Mammary epithelial cell (primary cell): Measurements from ENCODE around the gene CHIA.

Experiments used
- CTCF ChIP-seq, 2 donors: IDR thresholded peaks in 1 of 2; conservative IDR thresholded peaks in 1 of 2; 2 replicates each; pipeline ENCODE4 v1.5.1; 2011 to 2012; ENCODE audit warnings: inconsistent platforms in 2 of 2, low read length in 2 of 2, mild to moderate bottlenecking in 2 of 2, control low read depth in 1 of 2, low read depth in 1 of 2; ENCODE audit not compliant: insufficient read depth in 1 of 2; ENCODE audit errors: extremely low read depth in 1 of 2
- EZH2 ChIP-seq: IDR thresholded peaks from 2 replicates; pipeline ENCODE4 v1.6.1; 2012; ENCODE audit warnings: low read length, inconsistent platforms, borderline replicate concordance

- no peak for TF ChIP-seq CTCF (conservative IDR thresholded peaks at IDR 0.05 in 1 of 2, IDR thresholded peaks at IDR 0.05 in 1 of 2; ENCODE audit: extremely low read depth in 1 of 2, insufficient read depth in 1 of 2, low read depth in 1 of 2, low read length in 2 of 2)
- TF ChIP-seq EZH2: no peak
These were observed 37.9 kb upstream of the CHIA start for GRCh38 chr1:111252786-111253185.
